Liver (tissue), 9 donors: ENCODE results near the gene BHLHE40. TPM values are rescaled to one million over a fixed set of nuclear protein-coding genes. Genes with fewer than 3 reads are reported as not detected.

ENCODE experiments used
- DNase-seq: peaks from one replicate; pipeline ENCODE4 v3.0.0-alpha.2; 2017; ENCODE audit warnings: low spot score
- H3K27ac ChIP-seq, 2 donors: one replicate each; pipeline ENCODE4 v1.7.0; 2013; ENCODE audit warnings: inconsistent platforms in 2 of 2, low read length in 2 of 2, control low read depth in 1 of 2, low read depth in 1 of 2, mild to moderate bottlenecking in 1 of 2
- H3K27me3 ChIP-seq, 4 donors: one replicate each; pipeline versions ENCODE4 v1.6.1 to v1.7.0; 2013; ENCODE audit warnings: low read length in 3 of 4, inconsistent platforms in 1 of 4, mild to moderate bottlenecking in 1 of 4, moderate library complexity in 1 of 4; ENCODE audit not compliant: control insufficient read depth in 4 of 4, insufficient read depth in 4 of 4
- H3K36me3 ChIP-seq, 4 donors: one replicate each; pipeline versions ENCODE4 v1.6.1 to v1.7.0; 2013; ENCODE audit warnings: low read length in 3 of 4, mild to moderate bottlenecking in 3 of 4, low read depth in 1 of 4, moderate library complexity in 1 of 4; ENCODE audit not compliant: control insufficient read depth in 4 of 4, insufficient read depth in 3 of 4
- H3K4me1 ChIP-seq, 4 donors: one replicate each; pipeline versions ENCODE4 v1.6.1 to v1.7.0; 2013; ENCODE audit warnings: low read length in 3 of 4, mild to moderate bottlenecking in 3 of 4, moderate library complexity in 1 of 4; ENCODE audit not compliant: control insufficient read depth in 4 of 4, insufficient read depth in 4 of 4
- H3K4me3 ChIP-seq, 3 donors: one replicate each; pipeline versions ENCODE4 v1.6.1 to v1.7.0; 2013; ENCODE audit warnings: low read length in 3 of 3, control low read depth in 1 of 3, low read depth in 1 of 3, mild to moderate bottlenecking in 1 of 3
- H3K9ac ChIP-seq, 2 donors: one replicate each; pipeline ENCODE4 v1.7.0; 2013; ENCODE audit warnings: low read length in 2 of 2, mild to moderate bottlenecking in 2 of 2, moderate library complexity in 2 of 2, control low read depth in 1 of 2, low read depth in 1 of 2
- H3K9me3 ChIP-seq, 4 donors: one replicate each; pipeline versions ENCODE4 v1.6.1 to v1.7.0; 2013; ENCODE audit warnings: low read length in 3 of 4; ENCODE audit not compliant: control insufficient read depth in 4 of 4
- ATF3 ChIP-seq: IDR thresholded peaks from 2 replicates; pipeline ENCODE4 v1.6.1; 2016; ENCODE audit warnings: antibody characterized with exemption
- CTCF ChIP-seq: fragments of 150-350 bp; IDR thresholded peaks from 2 replicates; pipeline ENCODE4 v1.5.1; 2017; ENCODE audit warnings: improper control_type of control experiment, low read depth, low read length; ENCODE audit not compliant: missing input control
- EGR1 ChIP-seq, 2 donors: IDR thresholded peaks; 2 replicates each; pipeline ENCODE4 v1.6.1; 2016 to 2018; ENCODE audit warnings: antibody characterized with exemption in 2 of 2, low read depth in 2 of 2
- FOXA1 ChIP-seq: IDR thresholded peaks from 2 replicates; pipeline ENCODE4 v1.6.1; 2016; ENCODE audit warnings: antibody characterized with exemption
- FOXA2 ChIP-seq: IDR thresholded peaks from 2 replicates; pipeline ENCODE4 v1.6.1; 2016; ENCODE audit warnings: antibody characterized with exemption
- GABPA ChIP-seq, 2 donors: IDR thresholded peaks in 1 of 2; conservative IDR thresholded peaks in 1 of 2; 2 replicates each; pipeline ENCODE4 v1.6.1; 2016; ENCODE audit warnings: antibody characterized with exemption in 2 of 2, mild to moderate bottlenecking in 1 of 2, moderate library complexity in 1 of 2
- HNF4A ChIP-seq, 2 donors: conservative IDR thresholded peaks; 2 replicates each; pipeline ENCODE4 v1.6.1; 2016; ENCODE audit warnings: antibody characterized with exemption in 2 of 2, mild to moderate bottlenecking in 2 of 2
- HNF4G ChIP-seq: IDR thresholded peaks from 2 replicates; pipeline ENCODE4 v1.6.1; 2016; ENCODE audit warnings: antibody characterized with exemption
- JUND ChIP-seq, 2 donors: IDR thresholded peaks; 2 replicates each; pipeline ENCODE4 v1.6.1; 2016; ENCODE audit warnings: antibody characterized with exemption in 2 of 2
- MAX ChIP-seq: IDR thresholded peaks from 2 replicates; pipeline ENCODE4 v1.6.1; 2016; ENCODE audit warnings: antibody characterized with exemption
- NR2F2 ChIP-seq: IDR thresholded peaks from 2 replicates; pipeline ENCODE4 v1.6.1; 2016; ENCODE audit warnings: antibody characterized with exemption
- RAD21 ChIP-seq, 2 donors: IDR thresholded peaks; 2 replicates each; pipeline ENCODE4 v1.6.1; 2016; ENCODE audit warnings: antibody characterized with exemption in 2 of 2, mild to moderate bottlenecking in 2 of 2
- REST ChIP-seq: IDR thresholded peaks from 2 replicates; pipeline ENCODE4 v1.6.1; 2016; ENCODE audit warnings: antibody characterized with exemption, mild to moderate bottlenecking
- RXRA ChIP-seq, 2 donors: IDR thresholded peaks; 2 replicates each; pipeline ENCODE4 v1.6.1; 2017 to 2018; ENCODE audit warnings: antibody characterized with exemption in 2 of 2, mild to moderate bottlenecking in 1 of 2
- SP1 ChIP-seq: IDR thresholded peaks from 2 replicates; pipeline ENCODE4 v1.6.1; 2018; ENCODE audit warnings: antibody characterized with exemption, mild to moderate bottlenecking
- TAF1 ChIP-seq: conservative IDR thresholded peaks from 2 replicates; pipeline ENCODE4 v1.6.1; 2016; ENCODE audit warnings: antibody characterized with exemption, mild to moderate bottlenecking
- YY1 ChIP-seq: IDR thresholded peaks from 2 replicates; pipeline ENCODE4 v1.6.1; 2016; ENCODE audit warnings: antibody characterized with exemption, mild to moderate bottlenecking
- ZBTB33 ChIP-seq: IDR thresholded peaks from 2 replicates; pipeline ENCODE4 v1.6.1; 2016; ENCODE audit warnings: antibody characterized with exemption
- WGBS: extraction: QIAGEN DNeasy Blood & Tissue Kit; methylation state at CpG from one replicate; pipeline ENCODE4 v1.1.7; 2013; 5-methylcytosine and 5-hydroxymethylcytosine counted together
- polyA plus RNA-seq, 2 donors: library from polyadenylated mRNA; stranded (reverse) in 1 of 2; unstranded in 1 of 2; fragments of 200-250 nt in 1 of 2; fragments of >200 nt in 1 of 2; fragmentation: Nextera tagmentation in 1 of 2; extraction: Ambion mirVana in 1 of 2; gene quantifications; one replicate each; pipeline versions ENCODE4 v1.2.1 to v1.2.3, GENCODE V29; 2013 to 2015
- total RNA-seq, 2 donors: library from RNA; depleted of rRNA; stranded (reverse); fragments of >200 nt; gene quantifications; one replicate each; pipeline ENCODE4 v1.2.3, GENCODE V29; 2014
- donor health status: healthy.
- donor health status: healthy.
- donor health status: healthy.
- donor health status: healthy.
- donor health status: healthy.

Gene BHLHE40
- total and polyA plus RNA-seq, 4 donors: 8.2 to 28.4 (median 18.0) TPM

GRCh38 chr3:5014391-5014790 is 35.2 kb downstream of the BHLHE40 start:
- Histone ChIP-seq H3K4me1 (peaks cover 0 to 2% (median 0%) of the 10 kb centered on the region in 4 donors), H3K27me3 (no peaks in the 10 kb centered on the region), H3K36me3 (no peaks in the 10 kb centered on the region), H3K4me3 (no peak overlapping the region), H3K9me3 (no peaks in the 10 kb centered on the region), H3K27ac (no peak overlapping the region), H3K9ac (no peak overlapping the region)
- 85% methylated on average over 7 of the region's 7 CpGs for WGBS
- TF ChIP-seq CTCF (no peak), ZBTB33 (no peak), NR2F2 (no peak), TAF1 (no peak), SP1 (no peak), EGR1 (IDR thresholded peaks at IDR 0.05; ENCODE audit: low read depth in 2 of 2) (no peak), MAX (no peak), HNF4G (no peak), HNF4A (conservative IDR thresholded peaks at IDR 0.05) (no peak), JUND (IDR thresholded peaks at IDR 0.05) (no peak)
- no peak for DNase-seq

GRCh38 chr3:5015056-5015455 is 35.8 kb downstream of the BHLHE40 start:
- TF ChIP-seq MAX (no peak), YY1 (no peak), FOXA2 (no peak), GABPA (IDR thresholded peaks at IDR 0.05 in 1 of 2, conservative IDR thresholded peaks at IDR 0.05 in 1 of 2) (no peak), CTCF (no peak), HNF4G (no peak), TAF1 (no peak), NR2F2 (no peak), JUND (IDR thresholded peaks at IDR 0.05) (no peak), RAD21 (IDR thresholded peaks at IDR 0.05) (no peak), SP1 (no peak), FOXA1 (no peak), ZBTB33 (no peak), RXRA (IDR thresholded peaks at IDR 0.05) (no peak), EGR1 (IDR thresholded peaks at IDR 0.05; ENCODE audit: low read depth in 2 of 2) (no peak), HNF4A (conservative IDR thresholded peaks at IDR 0.05) (no peak), REST (no peak), ATF3 (no peak)
- H3K4me1 ChIP-seq: peaks cover 0 to 2% (median 0%) of the 10 kb centered on the region in 4 donors

More at GRCh38 chr3:5015056-5015455, 35.8 kb downstream of the BHLHE40 start:
- 91% methylated on average over 5 of the region's 5 CpGs for WGBS
- H3K4me3 ChIP-seq: no peak overlapping the region
- no peaks in the 10 kb centered on the region for H3K9me3 ChIP-seq
- no peak overlapping the region for H3K9ac ChIP-seq
- no peak for DNase-seq
- no peak overlapping the region for H3K27ac ChIP-seq
- H3K27me3 ChIP-seq: no peaks in the 10 kb centered on the region
- no peaks in the 10 kb centered on the region for H3K36me3 ChIP-seq
